KOPT-K1 (cell line): ENCODE data around the gene ABHD10.

Source experiments
- H3K27ac ChIP-seq: fragments of 200-600 bp; sonication (generic); 2 replicates; pipeline ENCODE4 v1.5.1; 2016; ENCODE audit warnings: antibody characterized with exemption, mild to moderate bottlenecking, low read depth, low read length; ENCODE audit not compliant: poor library complexity, severe bottlenecking
- H3K36me3 ChIP-seq: fragments of 200-600 bp; sonication (generic); 2 replicates; pipeline ENCODE4 v1.5.1; 2017; ENCODE audit warnings: antibody characterized with exemption, mild to moderate bottlenecking, low read length, moderate library complexity; ENCODE audit not compliant: insufficient read depth
- H3K9me3 ChIP-seq: fragments of 200-600 bp; sonication (generic); 2 replicates; pipeline ENCODE4 v1.5.1; 2017; ENCODE audit warnings: antibody characterized with exemption, low read length, mild to moderate bottlenecking; ENCODE audit not compliant: insufficient read depth, poor library complexity, severe bottlenecking

Gene ABHD10

GRCh38 chr3:111978583-111979433, at the start of gene ABHD10:
ABHD10 (plus strand) TSS chr3:111979026; CDS start chr3:111979062, 36 bp downstream.
- no peaks in the 10 kb centered on the region for H3K9me3 ChIP-seq
- H3K27ac ChIP-seq = peak within 1 kb of the TSS; percentile 89
- H3K36me3 ChIP-seq = peaks cover 31% of the 10 kb centered on the region

DNA sequence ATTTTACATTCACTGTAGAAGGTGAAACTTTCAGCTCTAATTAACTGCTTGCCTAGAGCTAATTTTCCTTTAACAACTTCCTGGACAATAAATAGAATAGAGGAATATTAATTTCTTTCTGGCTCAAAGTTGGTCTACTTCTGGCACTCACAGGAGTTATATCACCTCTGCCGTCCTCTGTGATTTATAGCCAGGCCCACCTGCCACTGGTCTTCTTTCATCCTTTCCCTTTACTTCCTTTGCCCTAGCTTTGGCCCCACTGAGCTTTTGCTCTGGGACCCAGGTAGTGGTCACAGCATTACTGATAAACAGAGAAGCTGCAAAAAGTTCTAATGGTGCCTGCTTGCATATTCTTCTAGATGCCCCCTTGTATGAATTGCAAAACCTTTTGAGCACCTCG, 49.3 kb upstream of the ABHD10 start:
- Histone ChIP-seq H3K36me3 (no peaks in the 10 kb centered on the region), H3K9me3 (peaks cover 8% of the 10 kb centered on the region), H3K27ac (no peak overlapping the region)

DNA sequence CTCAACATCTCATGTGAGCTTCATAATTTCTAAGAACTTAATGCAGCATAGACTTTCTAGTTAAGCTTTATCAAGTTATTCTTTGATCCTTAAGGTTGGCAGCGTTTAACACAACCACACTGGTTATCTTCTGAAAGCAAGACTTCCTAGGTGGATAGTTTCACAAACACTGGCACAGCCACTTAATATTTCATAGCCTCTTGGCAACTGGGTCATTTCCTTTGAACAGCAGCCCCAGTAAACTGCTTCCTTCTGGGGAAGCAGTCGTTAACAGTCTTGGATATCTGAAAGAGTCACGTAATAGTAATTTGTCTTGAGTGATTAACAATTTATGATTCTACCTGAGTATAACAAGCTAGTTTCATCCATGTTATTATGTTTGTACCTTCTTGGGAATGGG, 45.9 kb upstream of the ABHD10 start:
- peaks cover 10% of the 10 kb centered on the region for H3K9me3 ChIP-seq
- H3K27ac ChIP-seq = peak overlapping the region; percentile 38
- no peaks in the 10 kb centered on the region for H3K36me3 ChIP-seq

- Histone ChIP-seq H3K9me3 (peaks cover 10% of the 10 kb centered on the region), H3K27ac (no peak overlapping the region), H3K36me3 (0 out of 2 replicates have a peak, but pooled peaks cover 4% of the 10 kb centered on the region)
These were observed 42.5 kb upstream of the ABHD10 start for GRCh38 chr3:111936191-111936841.

DNA sequence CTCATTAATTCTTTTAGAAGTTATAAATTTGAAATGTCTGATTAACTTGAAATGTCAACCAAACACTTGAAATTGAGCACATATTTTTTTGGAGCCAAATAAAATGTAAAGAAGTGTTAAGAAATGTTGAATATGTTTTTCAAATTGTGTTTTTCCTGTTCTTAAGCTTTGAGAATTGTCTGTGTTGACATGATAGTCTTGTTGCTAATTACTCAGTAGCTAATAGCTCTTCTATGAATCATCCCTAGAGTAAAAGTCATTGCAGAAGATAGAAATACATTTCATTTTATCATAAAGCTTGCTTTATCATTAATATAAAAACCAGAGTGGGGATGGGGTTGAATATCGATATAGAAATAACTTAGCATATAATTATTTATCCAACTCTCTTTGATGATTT, 41.9 kb upstream of the ABHD10 start:
- no peak overlapping the region for H3K27ac ChIP-seq
- 0 out of 2 replicates have a peak, but pooled peaks cover 4% of the 10 kb centered on the region for H3K36me3 ChIP-seq
- H3K9me3 ChIP-seq = peaks cover 10% of the 10 kb centered on the region

GRCh38 chr3:111937871-111938270, 41.0 kb upstream of the ABHD10 start:
- Histone ChIP-seq H3K27ac (no peak overlapping the region), H3K9me3 (peaks cover 10% of the 10 kb centered on the region), H3K36me3 (0 out of 2 replicates have a peak, but pooled peaks cover 4% of the 10 kb centered on the region)

DNA sequence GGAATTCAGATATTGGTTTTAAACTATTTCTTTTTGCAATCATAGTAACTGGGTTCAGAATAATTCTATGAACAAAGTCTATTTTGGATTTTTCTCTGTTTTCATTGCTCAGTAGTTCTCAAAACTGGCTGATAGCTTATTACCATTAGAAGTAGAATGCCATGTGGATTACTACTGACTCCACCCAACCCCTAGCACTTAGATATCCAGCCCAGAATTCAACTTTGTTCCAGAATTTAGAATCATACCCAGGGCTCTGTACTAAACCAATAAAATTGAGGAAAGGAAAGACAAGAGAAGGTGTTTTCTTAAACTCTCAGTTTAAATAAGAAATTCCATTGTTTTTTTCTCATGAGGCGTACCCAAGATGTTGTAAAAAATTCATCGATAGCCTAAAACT, 39.0 kb upstream of the ABHD10 start:
- no peaks in the 10 kb centered on the region for H3K9me3 ChIP-seq
- 0 out of 2 replicates have a peak, but pooled peaks cover 4% of the 10 kb centered on the region for H3K36me3 ChIP-seq
- no peak overlapping the region for H3K27ac ChIP-seq

DNA sequence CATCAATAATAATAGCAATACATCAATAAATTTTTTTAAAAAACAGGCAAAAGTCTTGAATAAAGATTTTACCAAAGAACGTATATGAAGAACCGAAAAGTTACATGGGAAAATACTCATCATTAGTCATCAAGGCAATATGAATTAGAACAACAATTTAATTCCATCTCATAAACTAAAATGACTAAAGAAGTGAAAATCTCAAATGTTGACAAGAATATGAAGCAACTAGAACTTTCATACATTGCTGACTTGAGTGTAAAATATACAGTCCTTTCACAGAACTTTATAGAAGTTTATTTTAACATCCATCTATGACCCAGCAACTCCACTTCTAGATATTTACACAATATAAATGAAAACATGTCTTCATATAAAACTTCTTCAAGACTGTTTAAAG, 35.3 kb upstream of the ABHD10 start:
- Histone ChIP-seq H3K36me3 (0 out of 2 replicates have a peak, but pooled peaks cover 4% of the 10 kb centered on the region), H3K9me3 (no peaks in the 10 kb centered on the region), H3K27ac (no peak overlapping the region)

- 0 out of 2 replicates have a peak, but pooled peaks cover 4% of the 10 kb centered on the region for H3K36me3 ChIP-seq
- no peaks in the 10 kb centered on the region for H3K9me3 ChIP-seq
- H3K27ac ChIP-seq = no peak overlapping the region
These were observed 34.5 kb upstream of the ABHD10 start for GRCh38 chr3:111944372-111944771.

GRCh38 chr3:111947231-111947630, 31.6 kb upstream of the ABHD10 start:
- H3K36me3 ChIP-seq = no peaks in the 10 kb centered on the region
- H3K9me3 ChIP-seq = no peaks in the 10 kb centered on the region

DNA sequence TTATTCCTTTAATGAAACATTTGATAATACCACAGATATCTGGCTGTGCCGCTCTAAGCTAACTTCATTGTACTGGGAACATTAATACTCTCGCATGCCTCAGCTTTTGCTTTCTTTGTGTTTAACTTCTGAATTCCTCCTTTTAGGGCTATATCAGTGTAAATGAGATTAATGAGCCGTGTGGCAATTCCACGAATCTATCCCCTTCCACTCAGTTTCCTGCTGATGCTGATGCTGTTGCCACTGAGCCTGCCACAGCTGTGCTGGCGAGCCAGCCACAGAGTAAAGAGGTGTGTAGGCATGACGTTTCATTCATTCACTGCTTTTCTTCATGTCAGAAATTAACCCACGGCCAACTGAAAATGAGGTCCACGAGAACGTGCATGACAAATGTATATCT, 30.0 kb upstream of the ABHD10 start:
- Histone ChIP-seq H3K27ac (no peak overlapping the region), H3K9me3 (no peaks in the 10 kb centered on the region), H3K36me3 (no peaks in the 10 kb centered on the region)

More at GRCh38 chr3:111947231-111947630, 31.6 kb upstream of the ABHD10 start:
- H3K27ac ChIP-seq = no peak overlapping the region

DNA sequence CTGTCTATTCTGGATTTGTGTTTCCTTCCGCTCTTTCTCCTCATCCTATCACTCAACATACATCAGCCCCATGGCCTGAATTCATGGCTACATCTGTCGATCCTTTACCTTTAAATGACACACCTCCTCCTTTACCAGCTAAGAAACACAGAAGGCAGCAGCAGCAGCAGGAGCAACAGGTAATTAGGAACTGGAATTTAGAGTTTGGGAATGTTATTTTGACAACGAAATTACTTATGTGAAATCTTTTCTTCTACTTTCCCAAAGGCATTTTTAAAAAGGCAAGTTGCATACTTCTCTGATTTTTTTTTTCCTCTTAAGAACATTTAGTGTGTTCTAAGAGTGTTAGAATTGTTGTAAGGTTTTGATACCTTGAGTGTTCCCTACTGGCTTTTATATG, 29.1 kb upstream of the ABHD10 start:
- Histone ChIP-seq H3K27ac (no peak overlapping the region), H3K9me3 (no peaks in the 10 kb centered on the region), H3K36me3 (no peaks in the 10 kb centered on the region)

DNA sequence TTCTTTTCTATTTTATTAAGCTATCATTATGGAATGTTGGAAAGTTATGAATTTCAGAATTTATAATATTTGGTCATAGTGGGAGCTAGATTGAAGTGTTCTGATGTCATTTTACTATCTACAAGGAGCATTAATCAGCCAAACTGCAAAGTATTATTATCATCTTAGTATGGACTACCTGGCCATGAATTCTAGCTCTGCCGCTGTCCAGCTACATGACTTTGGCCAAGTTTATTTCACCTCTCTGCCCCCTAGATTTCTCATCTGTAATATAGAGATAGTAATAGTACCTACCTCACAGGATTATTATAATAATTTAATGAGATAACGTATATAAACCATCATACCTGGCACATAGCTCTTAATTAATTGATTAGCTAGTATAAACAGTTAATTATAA, 27.8 kb upstream of the ABHD10 start:
- Histone ChIP-seq H3K9me3 (no peaks in the 10 kb centered on the region), H3K27ac (no peak overlapping the region), H3K36me3 (no peaks in the 10 kb centered on the region)

DNA sequence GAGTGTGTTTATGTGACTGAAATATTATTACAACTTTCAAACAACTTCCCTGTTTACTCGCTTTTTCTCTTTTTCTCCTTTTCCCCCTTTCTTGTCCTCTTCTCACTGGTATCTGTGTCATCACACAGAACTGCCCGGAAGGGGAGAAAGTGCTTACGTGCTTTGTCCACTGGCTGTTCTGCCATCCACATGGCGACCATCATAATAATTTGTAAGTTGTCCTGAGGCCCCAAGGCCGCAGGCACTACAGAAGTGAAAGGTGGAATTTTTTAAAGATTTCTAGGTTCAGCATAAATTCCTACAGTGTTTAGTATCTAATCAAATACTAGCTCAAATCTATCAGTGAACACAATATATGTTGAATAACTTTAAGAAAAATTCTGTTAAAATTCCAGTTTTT, 26.7 kb upstream of the ABHD10 start:
- Histone ChIP-seq H3K36me3 (no peaks in the 10 kb centered on the region), H3K9me3 (no peaks in the 10 kb centered on the region), H3K27ac (no peak overlapping the region)

- Histone ChIP-seq H3K36me3 (no peaks in the 10 kb centered on the region), H3K9me3 (no peaks in the 10 kb centered on the region), H3K27ac (no peak overlapping the region)
These were observed 25.9 kb upstream of the ABHD10 start for GRCh38 chr3:111952866-111953450.
